GM11168 (cell line): ENCODE measurements around the gene UBE2N.
"Not testable (repeated sequence)": the region's sequence is repeated elsewhere in the genome, so short reads cannot be mapped to it uniquely, and the experiment has no call there.

Experiments used
- in situ Hi-C: fragments of 300-500 bp; cut with MboI; formaldehyde crosslinking; loops from one replicate; pipeline ENCODE4 v1.12.0; 2022; ENCODE audit warnings: low sequenced_read_pairs; ENCODE audit not compliant: unreplicated experiment

The UBE2N gene

DNA sequence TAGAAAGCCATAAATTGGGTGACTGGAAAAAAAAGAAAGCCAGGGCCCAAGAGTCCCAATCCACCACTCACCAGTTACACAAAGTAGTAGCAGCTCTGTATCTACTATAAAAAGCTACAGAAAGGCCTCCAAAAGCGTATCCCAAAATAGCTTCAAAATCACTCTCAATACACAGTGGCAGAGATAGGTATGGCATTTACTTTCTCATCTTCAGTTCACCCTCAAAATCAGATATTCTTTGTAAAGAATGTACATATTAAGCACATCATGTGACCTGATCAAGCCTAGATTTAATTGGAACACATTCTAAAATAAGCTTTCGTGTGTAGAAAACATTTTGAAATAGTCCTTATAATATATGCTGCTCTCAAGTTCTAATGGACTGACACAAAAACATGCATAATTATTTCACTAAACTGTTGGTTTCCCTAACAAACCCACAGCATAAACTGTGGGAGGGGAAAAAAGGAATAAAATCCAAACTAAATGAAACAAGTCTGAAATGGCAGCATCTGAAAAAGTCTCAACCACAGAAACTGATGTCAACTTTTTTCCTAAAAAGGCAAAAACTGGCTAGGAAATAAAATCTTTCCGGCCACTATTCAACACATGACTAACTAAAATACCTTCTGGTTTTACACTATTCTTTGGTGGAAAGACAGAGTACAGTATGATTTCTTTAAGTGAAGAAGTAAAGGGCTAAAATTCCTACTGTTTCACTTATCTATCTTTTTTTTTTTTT, 25.9 kb downstream of the UBE2N start:
- in situ Hi-C loops, result loop anchor here (10.0 kb wide), 1 partner anchor 631 kb away; no protein-coding TSS in a partner anchor

DNA sequence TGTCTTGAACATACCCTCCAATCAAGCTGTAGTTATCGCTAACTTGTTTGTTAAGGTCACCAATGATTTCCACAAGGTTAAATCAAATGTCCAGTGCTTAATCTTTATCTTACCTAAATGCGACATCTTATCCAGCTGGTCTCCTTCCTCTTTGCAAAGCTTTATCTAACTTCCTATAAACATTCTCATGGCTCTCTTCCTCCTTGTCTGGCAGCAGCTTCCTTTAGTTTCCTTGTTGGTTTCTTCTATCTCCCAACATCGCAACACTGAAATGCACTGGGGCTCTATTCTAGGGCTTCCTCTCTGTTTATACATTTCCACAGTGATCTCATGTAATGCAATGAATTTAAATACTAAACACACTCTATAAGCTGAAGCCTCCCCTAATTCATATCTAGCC, 28.7 kb downstream of the UBE2N start:
- in situ Hi-C loops, result loop anchor here (10.0 kb wide), 1 partner anchor 628 kb away; no protein-coding TSS in a partner anchor

DNA sequence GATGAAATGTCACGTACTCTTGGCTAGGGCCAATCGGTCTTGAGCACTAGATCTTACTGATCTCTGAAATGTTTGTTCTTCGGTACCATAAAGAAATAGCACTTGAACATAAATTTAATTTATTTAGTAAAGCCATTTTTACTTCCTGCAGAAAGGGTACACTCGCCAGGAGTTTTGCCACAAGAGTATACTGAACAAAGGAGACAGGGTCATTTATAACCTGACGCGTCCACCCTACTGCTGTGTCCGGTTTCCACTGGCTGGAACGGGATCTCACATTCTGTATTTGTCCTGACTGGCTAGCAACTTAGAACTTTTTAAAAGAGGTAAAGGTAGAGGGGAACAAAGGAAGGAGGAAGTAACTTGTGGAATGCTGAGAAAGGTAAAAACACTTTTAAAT, 29.4 kb downstream of the UBE2N start:
- in situ Hi-C loops, result loop anchor here (10.0 kb wide), 1 partner anchor 628 kb away; no protein-coding TSS in a partner anchor

DNA sequence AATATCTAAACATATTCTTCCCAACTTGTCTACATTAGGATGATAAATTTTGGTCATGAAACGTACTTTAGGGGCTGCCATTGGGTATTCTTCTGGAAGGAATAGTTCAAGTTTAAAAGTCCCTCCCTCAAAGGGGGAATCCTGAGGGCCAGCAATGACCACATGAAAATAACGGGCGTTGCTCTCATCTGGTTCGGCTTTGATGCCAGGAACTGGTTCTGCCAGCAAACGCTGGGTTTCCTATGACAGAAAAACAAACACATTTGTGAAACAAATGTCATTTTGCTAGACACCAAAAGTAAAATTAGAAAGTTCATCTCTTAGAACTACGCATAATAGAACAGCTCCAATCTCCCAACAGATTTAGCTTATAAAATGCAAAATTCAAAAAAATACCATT, 30.7 kb downstream of the UBE2N start:
- in situ Hi-C loops, result loop anchor here (10.0 kb wide), 1 partner anchor 626 kb away; no protein-coding TSS in a partner anchor

DNA sequence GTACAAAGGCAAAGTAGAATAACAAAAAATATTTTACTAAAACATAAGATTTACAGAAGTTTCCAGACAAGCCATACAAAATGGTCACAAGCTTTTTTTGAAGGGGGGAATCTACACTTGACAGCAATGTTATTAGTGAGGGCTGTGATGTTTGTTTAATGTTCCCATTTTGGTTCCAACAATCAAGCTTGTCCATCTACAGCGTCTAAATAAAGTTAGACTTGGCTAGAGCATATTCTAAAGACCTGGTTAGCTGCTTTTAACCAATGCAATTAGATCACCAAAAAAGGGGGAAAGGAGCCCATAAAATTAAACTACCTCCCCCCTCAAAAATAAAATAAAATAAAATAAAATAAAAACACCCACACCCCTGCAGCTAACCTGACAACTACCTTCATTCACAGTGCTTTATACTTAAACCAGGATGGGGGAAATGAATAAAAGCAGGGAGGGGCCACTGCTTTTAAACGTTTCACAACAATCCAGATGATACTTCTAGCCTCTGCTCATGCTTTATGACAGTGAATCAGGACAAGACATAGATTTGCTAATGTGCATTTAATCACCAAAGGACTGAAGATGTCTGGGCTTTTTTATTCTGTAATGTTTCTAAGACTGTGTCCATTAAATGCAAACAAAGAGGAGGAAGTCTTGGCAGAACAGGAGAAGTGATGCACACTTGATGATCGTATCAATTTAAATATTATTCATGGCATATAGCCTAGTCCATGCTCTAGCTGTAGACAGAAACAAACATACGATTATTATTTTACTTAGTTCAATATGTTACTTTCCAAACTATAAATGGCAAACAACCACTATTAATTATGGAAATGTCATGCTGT, 32.2 kb downstream of the UBE2N start:
- in situ Hi-C loops, result loop anchor here (10.0 kb wide), 1 partner anchor 625 kb away; no protein-coding TSS in a partner anchor

DNA sequence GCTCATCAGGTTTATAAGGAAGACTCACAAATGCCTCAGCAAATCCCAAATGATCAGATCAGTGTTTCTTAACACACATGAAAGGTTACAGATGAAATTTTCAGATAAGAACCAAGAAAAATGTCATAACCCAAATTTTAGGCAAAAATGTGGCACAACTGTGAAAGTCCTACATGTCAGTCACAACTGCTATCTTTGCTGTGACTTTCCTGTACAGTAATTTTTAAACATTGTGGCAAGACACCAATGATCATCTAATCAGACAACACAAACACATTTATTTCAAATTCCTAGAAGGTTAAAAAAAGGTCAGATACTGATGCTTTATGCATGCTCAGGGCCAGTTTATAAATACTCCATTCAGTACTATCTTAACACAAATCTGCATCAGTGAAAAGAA, 32.9 kb downstream of the UBE2N start:
- in situ Hi-C loops, result no loop called here

DNA sequence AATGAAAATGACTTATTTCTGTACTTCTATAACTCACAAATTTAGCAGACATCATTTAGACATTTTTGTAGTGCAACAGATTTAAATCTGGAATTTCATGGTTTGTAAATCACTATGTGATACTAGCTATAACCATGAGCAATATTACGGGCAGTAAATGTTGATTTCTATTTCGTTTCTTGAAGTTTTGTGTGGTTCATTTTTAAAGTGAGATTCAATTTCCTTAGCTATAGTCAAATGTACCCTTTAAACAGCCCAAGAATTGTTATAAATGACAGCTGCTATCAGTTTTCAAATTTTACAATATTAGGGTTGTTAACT, 33.8 kb downstream of the UBE2N start:
- in situ Hi-C loops, result no loop called here

DNA sequence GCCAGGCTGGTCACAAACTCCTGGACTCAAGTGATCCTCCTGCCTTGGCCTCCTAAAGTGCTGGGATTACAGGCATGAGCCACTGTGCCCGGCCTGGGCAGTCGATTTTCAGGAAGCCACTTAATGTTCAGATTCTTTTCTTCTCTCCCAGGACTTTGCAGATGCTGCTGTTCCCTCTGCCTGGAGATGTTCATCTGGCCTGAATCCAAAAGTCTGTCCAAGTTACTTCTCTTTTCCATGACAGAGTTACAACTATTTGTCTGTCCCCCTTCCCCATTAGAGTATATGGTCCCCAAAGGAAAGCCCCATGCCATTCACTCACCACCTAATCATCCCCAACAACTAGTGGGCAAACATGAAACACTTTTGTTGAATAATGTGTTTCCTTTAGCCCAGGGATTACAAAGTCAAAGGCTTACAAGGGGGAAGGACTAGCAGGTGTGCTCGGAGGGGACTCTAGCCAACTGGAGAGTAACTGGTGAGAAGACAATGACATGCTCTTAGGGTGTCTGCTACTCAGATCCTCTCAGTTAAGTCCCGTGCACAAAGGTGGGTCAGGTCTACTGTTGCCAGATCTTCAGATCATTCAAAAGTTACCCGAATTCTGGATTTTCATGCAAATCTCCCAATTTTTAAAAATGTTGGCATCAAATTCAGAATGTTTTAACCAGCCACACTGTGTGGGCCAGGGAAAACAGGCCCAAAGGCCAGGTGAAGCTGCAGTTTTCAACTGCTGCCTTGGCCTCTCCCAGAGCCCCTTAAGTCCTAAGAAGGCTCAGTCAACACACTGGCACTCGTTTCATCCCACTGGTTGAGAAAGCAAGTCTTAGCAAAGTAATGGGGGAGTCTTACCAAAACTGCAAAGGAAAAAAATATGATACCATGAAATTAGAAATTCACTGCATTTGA, 34.4 kb downstream of the UBE2N start:
- in situ Hi-C loops, result no loop called here

DNA sequence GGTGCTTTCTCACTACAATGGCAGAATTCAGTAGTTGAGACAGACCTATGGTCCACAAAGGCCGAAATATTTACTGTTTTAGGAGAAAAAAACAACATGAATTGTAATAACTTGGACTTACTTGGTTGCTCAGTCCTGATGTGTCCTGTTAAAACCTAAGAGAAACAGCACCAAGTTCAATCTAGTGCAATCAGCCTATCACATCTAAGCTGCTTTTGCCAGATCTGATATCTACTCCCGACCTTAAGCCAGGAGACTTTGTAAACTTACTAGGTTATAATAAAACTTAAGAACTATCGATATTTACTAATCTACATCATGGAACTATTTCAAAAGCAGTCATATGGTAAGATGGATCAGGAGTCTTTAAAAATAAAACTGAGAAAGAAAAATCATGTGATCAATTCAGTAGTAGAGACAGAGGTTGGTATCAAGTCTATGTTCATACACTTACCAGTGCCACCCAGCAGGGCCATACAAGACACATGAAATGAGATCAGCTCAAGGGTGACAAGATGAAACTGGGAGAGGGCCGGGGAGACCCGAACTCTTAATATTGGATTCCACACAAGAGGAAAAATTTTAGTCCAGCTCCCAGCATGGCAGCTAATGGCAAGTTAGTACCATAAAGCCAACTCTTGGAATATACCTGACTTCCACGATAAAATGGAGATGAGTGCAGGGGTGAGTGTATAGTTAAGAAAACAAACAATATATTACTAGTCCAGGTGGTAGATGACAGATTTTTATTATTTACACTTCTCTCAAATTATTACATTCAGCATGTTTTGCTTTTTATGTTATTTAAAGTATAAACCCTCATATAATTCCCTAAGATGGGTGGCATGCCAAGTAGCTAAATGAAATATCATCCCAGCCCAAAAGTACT, 36.5 kb downstream of the UBE2N start:
- in situ Hi-C loops, result no loop called here

DNA sequence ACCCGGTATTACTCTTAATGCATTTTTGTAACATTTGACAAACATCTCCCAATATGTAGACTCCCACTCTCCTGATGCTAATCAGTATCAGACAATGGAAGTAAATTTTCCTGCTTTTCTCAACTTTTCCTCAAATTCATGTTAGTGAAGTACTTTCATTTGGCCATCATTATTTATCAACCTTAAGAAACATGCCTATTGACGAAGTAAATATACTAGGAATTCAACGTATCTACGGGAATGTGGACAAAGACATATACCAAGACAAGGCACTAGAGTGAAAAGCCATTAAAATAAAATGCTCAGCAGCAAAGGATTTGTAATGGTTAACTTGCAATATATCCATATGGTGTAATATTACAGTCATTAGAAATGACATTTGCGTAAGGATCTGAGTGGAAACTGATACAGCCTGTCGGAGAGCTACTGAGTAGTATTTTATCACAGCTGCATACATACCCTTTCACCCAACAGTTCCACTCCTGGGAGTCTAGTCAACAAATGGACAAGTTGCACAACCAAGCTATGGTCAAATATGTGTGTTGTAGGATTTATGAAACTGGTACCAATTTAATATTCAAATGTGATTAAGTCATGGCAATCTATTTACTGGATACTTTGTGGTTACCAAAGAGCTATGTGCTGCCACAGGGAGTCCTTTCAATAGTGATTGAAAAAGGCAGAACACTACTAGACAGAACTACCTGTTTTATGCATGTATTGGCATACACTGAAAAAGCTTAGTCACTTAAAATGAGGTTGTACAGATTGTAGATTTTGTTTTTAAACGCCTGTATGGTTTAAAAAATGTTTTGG, 37.6 kb downstream of the UBE2N start:
- in situ Hi-C loops, result no loop called here

DNA sequence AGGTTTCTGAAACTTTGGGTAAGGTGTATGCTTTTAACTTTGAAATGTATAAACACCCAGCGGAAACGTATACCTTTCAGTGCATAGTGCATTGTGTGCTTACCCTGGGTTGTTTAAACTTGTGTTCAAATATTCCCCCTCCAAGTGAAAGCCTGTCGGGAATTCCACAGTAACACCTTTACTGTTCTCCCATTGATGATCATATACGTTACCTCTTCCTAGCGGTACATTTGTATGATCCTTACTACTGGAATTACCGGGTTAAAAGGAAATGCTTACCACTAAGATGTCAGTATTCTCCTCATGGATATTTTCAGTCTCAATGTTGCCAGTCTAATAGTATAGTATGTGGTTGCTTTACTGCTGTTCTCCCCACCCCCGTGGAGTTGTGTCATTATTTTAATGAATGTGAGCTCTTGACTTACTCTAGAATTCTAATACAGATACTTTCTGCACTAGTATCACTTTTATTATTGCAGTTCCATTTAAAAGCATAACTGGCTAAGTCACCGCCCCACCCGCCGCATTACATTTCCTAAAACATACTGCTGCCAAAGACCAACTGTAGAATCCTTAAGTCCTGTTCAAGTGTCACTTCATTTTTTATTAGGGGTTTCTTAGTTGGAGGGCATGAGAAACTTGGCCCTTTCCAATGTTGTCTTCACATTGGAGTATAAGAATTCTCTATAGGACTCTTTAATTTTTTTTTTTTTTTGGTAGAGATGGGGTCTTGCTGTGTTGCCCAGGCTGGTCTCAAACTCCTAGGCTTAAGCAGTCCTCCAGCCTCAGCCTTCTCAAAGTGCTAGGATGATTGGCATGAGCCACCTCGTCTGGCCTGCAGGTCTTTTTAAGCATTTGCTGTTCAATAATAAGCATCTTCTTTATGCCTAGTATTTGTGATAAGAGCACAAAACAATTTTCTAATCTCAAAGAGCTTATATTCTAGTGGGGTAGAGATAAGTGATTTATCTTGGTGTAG, 39.1 kb downstream of the UBE2N start:
- in situ Hi-C loops, result no loop called here

DNA sequence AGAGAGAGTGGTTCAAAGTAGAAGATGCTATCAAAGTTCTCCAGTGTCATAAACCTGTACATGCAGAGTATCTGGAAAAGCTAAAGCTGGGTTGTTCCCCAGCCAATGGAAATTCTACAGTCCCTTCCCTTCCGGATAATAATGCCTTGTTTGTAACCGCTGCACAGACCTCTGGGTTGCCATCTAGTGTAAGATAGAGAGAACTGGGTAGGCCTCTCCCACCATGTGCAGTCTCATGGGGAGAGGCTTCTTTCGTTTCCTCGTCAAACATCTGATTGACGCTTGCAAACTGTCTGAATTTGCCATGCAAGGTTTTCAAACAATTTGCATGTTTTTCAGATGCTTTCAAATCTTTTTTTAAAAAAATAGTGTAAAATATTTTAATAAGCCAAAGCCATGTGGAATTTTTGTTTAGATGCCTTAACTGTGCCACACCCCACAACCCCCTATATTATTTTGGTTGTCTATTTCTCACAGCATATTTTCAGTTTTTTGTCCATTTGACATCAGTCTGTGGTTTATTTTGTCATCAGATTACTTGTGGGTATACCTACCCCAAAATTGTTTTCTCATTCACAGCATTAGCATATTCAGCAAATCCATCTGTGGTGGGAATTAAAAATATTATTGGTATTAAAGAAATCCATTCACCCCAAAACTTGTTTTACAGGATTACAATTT, 42.4 kb downstream of the UBE2N start:
- in situ Hi-C loops, result not testable (repeated sequence)

DNA sequence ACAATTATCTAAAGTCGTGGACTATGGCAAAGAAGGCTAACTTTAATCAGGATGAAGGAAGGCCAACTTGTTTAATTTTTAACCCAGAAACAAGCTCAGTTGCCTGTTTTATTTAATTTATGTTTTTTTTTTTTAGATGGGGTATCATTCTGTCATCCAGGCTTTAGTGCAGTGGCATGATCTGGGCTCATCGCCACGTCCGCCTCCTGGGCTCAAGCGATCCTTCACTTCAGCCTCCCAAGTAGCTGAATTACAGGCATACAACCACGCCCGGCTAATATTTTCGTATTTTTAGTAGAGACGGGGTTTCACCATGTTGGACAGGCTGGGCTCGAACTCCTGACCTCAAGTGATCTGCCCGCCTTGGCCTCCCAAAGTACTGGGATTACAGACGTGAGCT, 44.3 kb downstream of the UBE2N start:
- in situ Hi-C loops, result no loop called here

DNA sequence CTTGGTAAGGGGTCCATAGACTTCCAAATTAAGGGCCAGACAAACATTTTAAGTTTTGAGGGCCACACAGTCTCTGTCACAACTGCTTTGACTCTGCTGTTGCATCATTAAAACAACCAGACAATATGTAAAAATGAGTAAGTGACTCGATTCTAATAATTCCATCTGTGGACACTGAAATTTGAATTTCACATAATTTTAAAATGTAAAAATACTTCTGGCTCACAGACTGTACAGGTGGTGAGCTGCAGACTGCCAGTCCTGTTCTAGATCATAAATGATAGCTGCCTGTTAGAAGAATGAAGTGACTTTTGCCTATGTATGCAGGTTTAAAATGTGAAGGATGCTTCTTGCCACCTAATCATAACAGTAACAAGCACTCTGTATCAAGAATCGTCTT, 48.3 kb downstream of the UBE2N start:
- in situ Hi-C loops, result no loop called here

DNA sequence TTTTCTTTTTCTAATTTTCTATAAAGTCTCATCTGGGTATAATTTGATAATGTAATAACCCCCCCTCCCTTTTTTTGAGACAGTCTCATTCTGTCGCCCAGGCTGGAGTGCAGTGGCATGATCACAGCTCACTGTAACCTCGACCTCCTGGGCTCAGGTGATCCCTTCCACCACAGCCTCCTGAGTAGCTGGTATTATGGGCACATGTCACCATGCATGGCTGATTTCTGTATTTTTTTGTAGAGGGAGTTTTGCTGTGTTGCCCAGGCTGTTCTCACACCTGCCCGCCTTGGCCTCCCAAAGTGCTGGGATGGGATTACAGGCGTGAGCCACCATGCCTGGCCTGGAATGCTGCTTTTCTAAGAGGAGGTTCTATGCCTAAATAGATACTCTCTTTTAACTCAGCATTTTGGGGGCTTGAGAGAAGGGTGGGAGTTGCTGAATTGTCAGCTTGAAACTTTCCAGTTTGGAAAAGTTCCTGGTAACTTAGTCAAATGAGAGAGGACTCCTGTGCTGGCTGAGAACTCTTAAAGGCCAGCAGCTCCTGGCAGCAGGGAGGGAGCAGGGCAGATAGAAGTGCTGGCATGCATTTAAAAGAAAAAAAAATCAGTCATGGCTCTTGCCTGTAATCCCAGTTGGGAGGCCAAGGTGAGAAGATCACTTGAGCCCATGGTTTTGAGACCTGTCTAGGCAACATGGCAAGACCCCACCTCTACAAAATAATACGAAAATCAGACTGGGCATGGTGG, 51.0 kb downstream of the UBE2N start:
- in situ Hi-C loops, result no loop called here

DNA sequence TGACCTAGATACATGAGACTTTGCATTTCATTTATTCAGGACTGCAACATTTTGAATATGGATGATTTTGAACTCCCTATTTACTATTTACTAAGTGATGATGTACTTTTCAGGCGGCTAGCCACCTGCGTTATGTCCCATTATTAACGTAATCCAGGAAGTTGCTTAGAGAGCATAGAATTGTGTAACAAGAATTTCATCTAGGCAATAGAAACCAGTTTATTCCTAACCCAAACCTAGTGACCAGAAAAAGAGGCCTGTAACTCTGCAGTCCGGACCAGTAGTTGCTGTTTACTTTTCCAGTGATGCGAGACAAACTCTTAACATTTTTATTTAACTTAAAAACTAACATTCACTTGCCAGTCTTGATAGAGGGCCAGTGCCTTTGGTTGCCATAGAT, 51.7 kb downstream of the UBE2N start:
- in situ Hi-C loops, result no loop called here
